ENCODE data around the gene BTBD10.

The BTBD10 gene

DNA sequence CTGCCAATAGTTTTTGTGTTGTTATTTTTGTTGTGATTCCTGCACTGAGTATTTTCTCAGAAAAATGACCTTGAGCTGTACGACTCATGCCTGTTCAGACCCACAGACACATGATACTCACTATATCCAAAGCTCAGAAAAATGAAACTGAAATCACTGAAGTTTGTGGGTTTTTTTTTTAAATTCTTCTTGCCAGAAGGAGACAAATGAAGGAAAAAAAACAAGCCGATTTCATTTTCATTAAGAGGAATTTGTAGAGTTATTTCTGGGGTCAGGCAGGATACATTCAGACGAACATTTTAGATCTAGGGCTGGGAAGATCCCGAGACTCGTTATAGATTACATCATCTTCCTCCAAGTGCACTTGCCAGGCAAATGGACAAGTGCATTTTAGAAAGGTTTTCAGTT, 125.0 kb downstream of the BTBD10 start:
- peak; percentile 62 for DNase-seq

Measured in fibroblast of skin of right biceps (primary cell).